HepG2 (cell line): Measurements from ENCODE around the gene PDPK1. TPM values are rescaled to one million over a fixed set of nuclear protein-coding genes. Genes with fewer than 3 reads are reported as not detected.
A peak's percentile ranks its signal among the peaks of the same experiment; 100 is the strongest.

Source experiments
- DPF2 ChIP-seq: sonication (generic); formaldehyde crosslinking; IDR thresholded peaks from 2 replicates; pipeline ENCODE4 v1.4.0; 2020; ENCODE audit warnings: mild to moderate bottlenecking, low read depth, missing genetic modification reagents, borderline replicate concordance
- EED ChIP-seq: sonication (generic); formaldehyde crosslinking; IDR thresholded peaks from 2 replicates; pipeline ENCODE4 v1.5.0; 2020; ENCODE audit warnings: mild to moderate bottlenecking, missing genetic modification reagents
- ELF3 ChIP-seq: IDR thresholded peaks from 2 replicates; pipeline ENCODE4 v1.6.1; 2016; ENCODE audit warnings: missing genetic modification reagents, missing compliant biosample characterization
- ELF4 ChIP-seq: sonication (generic); formaldehyde crosslinking; IDR thresholded peaks from 2 replicates; pipeline ENCODE4 v1.5.0; 2020; ENCODE audit warnings: missing genetic modification reagents, mild to moderate bottlenecking, moderate library complexity, borderline replicate concordance
- FOXC1 ChIP-seq: sonication (generic); formaldehyde crosslinking; IDR thresholded peaks from 2 replicates; pipeline ENCODE4 v1.8.0; 2022; ENCODE audit warnings: mild to moderate bottlenecking, missing genetic modification reagents, borderline replicate concordance
- FUBP1 ChIP-seq: sonication (generic); formaldehyde crosslinking; IDR thresholded peaks from 2 replicates; pipeline ENCODE4 v1.5.1; 2020; ENCODE audit warnings: missing genetic modification reagents, mild to moderate bottlenecking, borderline replicate concordance
- GATAD1 ChIP-seq: IDR thresholded peaks from 2 replicates; pipeline ENCODE4 v1.6.1; 2016; ENCODE audit warnings: missing genetic modification reagents, missing compliant biosample characterization
- HNRNPUL1 ChIP-seq: fragments of 200-400 bp; formaldehyde crosslinking; IDR thresholded peaks from 2 replicates; pipeline ENCODE4 v1.6.1; 2017; ENCODE audit warnings: low read depth, mild to moderate bottlenecking, low read length, moderate library complexity
- MED13 ChIP-seq: sonication (generic); formaldehyde crosslinking; IDR thresholded peaks from 2 replicates; pipeline ENCODE4 v1.5.0; 2020; ENCODE audit warnings: missing genetic modification reagents
- NAIF1 ChIP-seq: sonication (generic); formaldehyde crosslinking; IDR thresholded peaks from 2 replicates; pipeline ENCODE4 v1.5.0; 2020; ENCODE audit warnings: mild to moderate bottlenecking, missing genetic modification reagents, borderline replicate concordance
- NFE2L2 ChIP-seq: fragments of 150-350 bp; IDR thresholded peaks from 2 replicates; pipeline ENCODE4 v1.6.1; 2014; ENCODE audit warnings: low read length
- RCOR2 ChIP-seq: IDR thresholded peaks from 2 replicates; pipeline ENCODE4 v1.6.1; 2016; ENCODE audit warnings: missing biosample characterization, missing genetic modification reagents
- REPIN1 ChIP-seq: sonication (generic); formaldehyde crosslinking; IDR thresholded peaks from 2 replicates; pipeline ENCODE4 v1.8.0; 2022; ENCODE audit warnings: missing genetic modification reagents, low read depth, mild to moderate bottlenecking, borderline replicate concordance
- RORA ChIP-seq: sonication (generic); formaldehyde crosslinking; IDR thresholded peaks from 2 replicates; pipeline ENCODE4 v1.5.0; 2020; ENCODE audit warnings: mild to moderate bottlenecking, missing genetic modification reagents, moderate library complexity
- SALL1 ChIP-seq: sonication (generic); formaldehyde crosslinking; IDR thresholded peaks from 2 replicates; pipeline ENCODE4 v1.8.0; 2022; ENCODE audit warnings: mild to moderate bottlenecking, missing genetic modification reagents
- SATB2 ChIP-seq: sonication (generic); formaldehyde crosslinking; IDR thresholded peaks from 2 replicates; pipeline ENCODE4 v1.5.0; 2020; ENCODE audit warnings: missing genetic modification reagents
- SMAD3 ChIP-seq: sonication (generic); formaldehyde crosslinking; IDR thresholded peaks from 2 replicates; pipeline ENCODE4 v1.4.0; 2020; ENCODE audit warnings: missing genetic modification reagents
- ZBTB38 ChIP-seq: sonication (generic); formaldehyde crosslinking; IDR thresholded peaks from 2 replicates; pipeline ENCODE4 v1.5.1; 2020; ENCODE audit warnings: mild to moderate bottlenecking, missing genetic modification reagents
- ZNF331 ChIP-seq: sonication (generic); formaldehyde crosslinking; IDR thresholded peaks from 2 replicates; pipeline ENCODE4 v1.4.0; 2020; ENCODE audit warnings: missing genetic modification reagents
- ZNF512B ChIP-seq: sonication (generic); formaldehyde crosslinking; IDR thresholded peaks from 2 replicates; pipeline ENCODE4 v1.5.1; 2020; ENCODE audit warnings: missing genetic modification reagents, mild to moderate bottlenecking, borderline replicate concordance
- ZNF549 ChIP-seq: sonication (generic); formaldehyde crosslinking; IDR thresholded peaks from 2 replicates; pipeline ENCODE4 v1.5.0; 2020; ENCODE audit warnings: missing genetic modification reagents
- ZNF652 ChIP-seq: IDR thresholded peaks from 2 replicates; pipeline ENCODE4 v1.6.1; 2016; ENCODE audit warnings: low read depth, borderline replicate concordance
- ZNF784 ChIP-seq: sonication (generic); formaldehyde crosslinking; IDR thresholded peaks from 2 replicates; pipeline ENCODE4 v1.5.1; 2020; ENCODE audit warnings: missing genetic modification reagents, mild to moderate bottlenecking, borderline replicate concordance
- ZSCAN22 ChIP-seq: sonication (generic); formaldehyde crosslinking; IDR thresholded peaks from 2 replicates; pipeline ENCODE4 v1.4.0; 2020; ENCODE audit warnings: mild to moderate bottlenecking, missing genetic modification reagents
- ZSCAN25 ChIP-seq: sonication (generic); formaldehyde crosslinking; IDR thresholded peaks from 2 replicates; pipeline ENCODE4 v1.8.0; 2022; ENCODE audit warnings: mild to moderate bottlenecking, missing genetic modification reagents
- polyA plus RNA-seq, 8 experiments: library from polyadenylated mRNA; depleted of rRNA in 3 of 8; stranded (reverse) in 7 of 8; unstranded in 1 of 8; fragments of >200 nt; fragmentation: Illumina TruSeq in 4 of 8; extraction: Trizol in 4 of 8; gene quantifications; 2 replicates each; pipeline versions ENCODE4 v1.2.1 to v1.2.3, GENCODE V29; 2011 to 2016; ENCODE audit warnings: low read depth in 4 of 8, missing spikeins in 1 of 8, mixed read lengths in 1 of 8; ENCODE audit not compliant: insufficient read depth in 1 of 8
- total RNA-seq, 5 experiments: library from RNA; depleted of rRNA; stranded (reverse); fragments of >200 nt; fragmentation: Illumina TruSeq; extraction: Trizol; gene quantifications; 2 replicates each; pipeline ENCODE4 v1.2.3, GENCODE V29; 2016; ENCODE audit warnings: low read depth in 1 of 5
- TF ChIP-seq, protein P1 (sequence below): IDR thresholded peaks from 2 replicates; pipeline ENCODE4 v1.6.1; 2016; ENCODE audit warnings: low read depth, borderline replicate concordance

The PDPK1 gene
- total and polyA plus RNA-seq, 2 of the 13 experiments (the other 11 are each of a cell fraction or from before 2014, with no cell fraction given) = 59.6 to 129 TPM

DNA sequence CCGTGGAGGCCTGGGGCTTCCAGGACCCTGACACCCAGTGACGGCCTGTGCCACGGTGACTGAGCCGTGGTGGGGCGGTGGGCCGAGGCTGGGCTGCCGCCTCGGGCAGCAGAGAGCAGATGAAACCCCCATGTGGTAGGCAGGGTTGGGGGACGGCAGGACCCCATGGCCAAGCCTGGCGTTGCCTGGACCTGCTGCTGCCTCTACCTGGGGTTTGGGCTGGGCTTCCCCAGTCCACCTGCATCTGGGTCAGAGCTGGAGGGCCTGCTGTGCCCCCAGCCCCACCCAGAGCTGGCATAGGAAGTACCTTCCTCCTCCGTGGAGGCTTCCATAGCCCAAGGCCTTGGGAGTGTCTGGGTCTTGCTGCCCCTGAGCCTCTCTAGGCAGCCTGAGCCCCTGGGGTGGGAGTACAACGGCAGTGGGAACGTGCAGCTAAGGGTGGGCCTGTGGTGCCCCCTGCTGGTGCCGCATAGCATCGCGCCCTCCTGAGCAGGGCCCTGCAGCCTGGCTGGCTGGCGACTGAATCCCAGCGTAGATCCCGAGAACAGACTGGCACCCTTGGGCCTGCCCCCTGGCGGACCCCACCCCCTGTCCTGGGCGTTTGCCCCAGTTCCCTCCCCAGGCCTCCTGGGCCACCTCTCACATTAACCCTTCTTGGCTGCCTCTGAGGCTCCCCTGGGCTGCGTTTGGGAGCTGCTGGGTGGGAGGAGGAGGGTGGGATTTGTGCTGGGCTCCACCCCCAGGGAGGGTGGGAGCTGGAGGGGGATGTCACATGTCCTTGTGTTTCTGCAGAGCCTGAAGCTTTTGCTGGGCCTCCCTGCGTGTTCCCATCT, 36.7 kb upstream of the PDPK1 start (continued):
- TF ChIP-seq ELF4 (CRISPR knock-in tag) (no peak), ZNF549 (CRISPR knock-in tag) (no peak), REPIN1 (0 out of 2 replicates have a peak, but pooled peaks have one; percentile 48), ELF3 (CRISPR knock-in tag) (peak; percentile 15; the same call in 1 of the 2 replicates), EED (no peak), ZNF652 (CRISPR knock-in tag) (no peak), FOXC1 (0 out of 2 replicates have a peak, but pooled peaks have one; percentile 40), RCOR2 (CRISPR knock-in tag) (no peak), MED13 (CRISPR knock-in tag) (no peak), GATAD1 (CRISPR knock-in tag) (peak; percentile 61), ZNF331 (peak; percentile 45; the same call in 1 of the 2 replicates), NAIF1 (no peak), SALL1 (CRISPR knock-in tag) (peak; percentile 71), ZNF512B (CRISPR knock-in tag) (no peak), RORA (CRISPR knock-in tag) (no peak), NFE2L2 (no peak), ZNF784 (no peak), SMAD3 (CRISPR knock-in tag) (peak; percentile 54; the same call in 1 of the 2 replicates), ZSCAN22 (CRISPR knock-in tag) (no peak), HNRNPUL1 (no peak), FUBP1 (CRISPR knock-in tag) (no peak), DPF2 (CRISPR knock-in tag) (no peak), SATB2 (CRISPR knock-in tag) (no peak), ZSCAN25 (no peak), ZBTB38 (CRISPR knock-in tag) (no peak)
- TF ChIP-seq, protein P1, sequence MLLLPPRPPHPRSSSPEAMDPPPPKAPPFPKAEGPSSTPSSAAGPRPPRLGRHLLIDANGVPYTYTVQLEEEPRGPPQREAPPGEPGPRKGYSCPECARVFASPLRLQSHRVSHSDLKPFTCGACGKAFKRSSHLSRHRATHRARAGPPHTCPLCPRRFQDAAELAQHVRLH (CRISPR knock-in tag) = peak; percentile 72; the same call in 1 of the 2 replicates
